GM21619 (cell line): ENCODE measurements around the gene RBP3.

Experiments
- ATAC-seq: cut with Tn5 transposase; IDR thresholded peaks from one replicate; pipeline ENCODE4 v1.9.1; 2021; ENCODE audit not compliant: unreplicated experiment

RBP3 gene

GRCh38 chr10:47335906-47336305 lies 12.3 kb upstream of the RBP3 start:
- no peak for ATAC-seq

- ATAC-seq: no peak
These were observed 11.6 kb upstream of the RBP3 start for GRCh38 chr10:47336387-47337134.

GRCh38 chr10:47337310-47337709 lies 10.9 kb upstream of the RBP3 start:
- ATAC-seq: no peak

GRCh38 chr10:47339186-47339735 lies 8.9 kb upstream of the RBP3 start:
- no peak for ATAC-seq

GRCh38 chr10:47339759-47340607 lies 8.2 kb upstream of the RBP3 start:
- ATAC-seq: no peak

- no peak for ATAC-seq
These were observed 7.5 kb upstream of the RBP3 start for GRCh38 chr10:47340608-47341170.

GRCh38 chr10:47344996-47345870 lies 2.9 kb upstream of the RBP3 start:
- ATAC-seq: no peak

GRCh38 chr10:47346581-47347302 lies 1.4 kb upstream of the RBP3 start:
- no peak for ATAC-seq

GRCh38 chr10:47347303-47347675 lies 874 bp upstream of the RBP3 start:
- no peak for ATAC-seq

GRCh38 chr10:47348661-47349470 lies 703 bp downstream of the RBP3 start:
- ATAC-seq: no peak

GRCh38 chr10:47349516-47349915 lies 1.4 kb downstream of the RBP3 start:
- ATAC-seq: no peak

GRCh38 chr10:47349941-47350371 lies 1.8 kb downstream of the RBP3 start:
- ATAC-seq: no peak

GRCh38 chr10:47350671-47351640 lies 2.8 kb downstream of the RBP3 start:
- no peak for ATAC-seq

- no peak for ATAC-seq
These were observed 4.0 kb downstream of the RBP3 start for GRCh38 chr10:47351899-47352815.

GRCh38 chr10:47353351-47353750 lies 5.2 kb downstream of the RBP3 start:
- no peak for ATAC-seq

GRCh38 chr10:47354165-47354564 lies 6.0 kb downstream of the RBP3 start:
- ATAC-seq: no peak

- no peak for ATAC-seq
These were observed 6.7 kb downstream of the RBP3 start for GRCh38 chr10:47354900-47355299.
